ENCODE measurements around the gene PKDCC. TPM values are rescaled to one million over a fixed set of nuclear protein-coding genes. Genes with fewer than 3 reads are reported as not detected.
"Not testable (repeated sequence)": the region's sequence is repeated elsewhere in the genome, so short reads cannot be mapped to it uniquely, and the experiment has no call there.

The PKDCC gene
- total and polyA plus RNA-seq, 4 donors: 73.6 to 131 (median 103) TPM

- Histone ChIP-seq H3K9ac (ENCODE audit: insufficient read depth in 1 of 2, low read length in 2 of 2) (no peak overlapping the region), H3K27ac (ENCODE audit: low read depth in 1 of 2, low read length in 1 of 2) (no peak overlapping the region), H3K36me3 (ENCODE audit: control insufficient read depth in 4 of 4, insufficient read depth in 4 of 4, low read length in 4 of 4) (no peaks in the 10 kb centered on the region), H3K4me1 (ENCODE audit: control insufficient read depth in 5 of 5, insufficient read depth in 5 of 5, low read length in 5 of 5) (peaks cover 3 to 22% (median 8%) of the 10 kb centered on the region in 5 donors), H3K9me3 (ENCODE audit: control insufficient read depth in 4 of 4, insufficient read depth in 3 of 4, low read length in 3 of 4) (no peaks in the 10 kb centered on the region), H3K27me3 (ENCODE audit: control insufficient read depth in 3 of 3, insufficient read depth in 3 of 3, low read length in 2 of 3) (no peaks in the 10 kb centered on the region), H3K4me3 (no peak overlapping the region)
- 57 to 68% methylated on average over 8 to 11 of the region's 11 CpGs for WGBS, 2 donors
- TF ChIP-seq, protein P1, sequence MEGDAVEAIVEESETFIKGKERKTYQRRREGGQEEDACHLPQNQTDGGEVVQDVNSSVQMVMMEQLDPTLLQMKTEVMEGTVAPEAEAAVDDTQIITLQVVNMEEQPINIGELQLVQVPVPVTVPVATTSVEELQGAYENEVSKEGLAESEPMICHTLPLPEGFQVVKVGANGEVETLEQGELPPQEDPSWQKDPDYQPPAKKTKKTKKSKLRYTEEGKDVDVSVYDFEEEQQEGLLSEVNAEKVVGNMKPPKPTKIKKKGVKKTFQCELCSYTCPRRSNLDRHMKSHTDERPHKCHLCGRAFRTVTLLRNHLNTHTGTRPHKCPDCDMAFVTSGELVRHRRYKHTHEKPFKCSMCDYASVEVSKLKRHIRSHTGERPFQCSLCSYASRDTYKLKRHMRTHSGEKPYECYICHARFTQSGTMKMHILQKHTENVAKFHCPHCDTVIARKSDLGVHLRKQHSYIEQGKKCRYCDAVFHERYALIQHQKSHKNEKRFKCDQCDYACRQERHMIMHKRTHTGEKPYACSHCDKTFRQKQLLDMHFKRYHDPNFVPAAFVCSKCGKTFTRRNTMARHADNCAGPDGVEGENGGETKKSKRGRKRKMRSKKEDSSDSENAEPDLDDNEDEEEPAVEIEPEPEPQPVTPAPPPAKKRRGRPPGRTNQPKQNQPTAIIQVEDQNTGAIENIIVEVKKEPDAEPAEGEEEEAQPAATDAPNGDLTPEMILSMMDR (IDR thresholded peaks at IDR 0.05; ENCODE audit: control extremely low read depth, extremely low read depth): no peak
- no peak for ATAC-seq (ENCODE audit: insufficient read depth, low FRiP score)
- DNase-seq: no peak
Measured at GRCh38 chr2:42032745-42033144, 15.1 kb upstream of the PKDCC start.

DNA sequence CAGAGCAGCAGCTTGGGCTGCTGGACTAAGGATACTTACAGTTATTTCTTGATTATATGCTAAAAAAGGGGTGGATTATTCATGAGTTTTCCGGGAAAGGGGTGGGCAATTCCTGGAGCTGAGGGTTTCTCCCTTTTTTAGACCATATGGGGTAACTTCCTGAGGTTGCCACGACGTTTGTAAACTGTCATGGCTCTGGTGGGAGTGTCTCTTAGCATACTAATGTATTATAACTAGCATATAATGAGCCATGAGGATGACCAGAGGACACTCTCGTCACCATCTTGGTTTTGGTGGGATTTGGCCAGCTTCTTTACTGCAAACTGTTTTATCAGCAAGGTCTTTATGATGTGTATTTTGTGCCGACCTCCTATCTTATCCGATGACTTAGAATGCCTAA is 13.7 kb upstream of the PKDCC start:
- H3K27me3 ChIP-seq (ENCODE audit: control insufficient read depth in 3 of 3, insufficient read depth in 3 of 3, low read length in 2 of 3); H3K9ac ChIP-seq (ENCODE audit: insufficient read depth in 1 of 2, low read length in 2 of 2); H3K4me3 ChIP-seq; H3K9me3 ChIP-seq (ENCODE audit: control insufficient read depth in 4 of 4, insufficient read depth in 3 of 4, low read length in 3 of 4); H3K36me3 ChIP-seq (ENCODE audit: control insufficient read depth in 4 of 4, insufficient read depth in 4 of 4, low read length in 4 of 4); DNase-seq; H3K27ac ChIP-seq (ENCODE audit: low read depth in 1 of 2, low read length in 1 of 2); ATAC-seq (ENCODE audit: insufficient read depth, low FRiP score): not testable (repeated sequence)
- peaks cover 0 to 12% (median 3%) of the 10 kb centered on the region in 5 donors for H3K4me1 ChIP-seq (ENCODE audit: control insufficient read depth in 5 of 5, insufficient read depth in 5 of 5, low read length in 5 of 5)
- WGBS, 2 donors: 74 to 78% methylated on average over 6 of the region's 6 CpGs

- H3K4me1 ChIP-seq (ENCODE audit: control insufficient read depth in 5 of 5, insufficient read depth in 5 of 5, low read length in 5 of 5): peaks cover 0 to 4% (median 2%) of the 10 kb centered on the region in 5 donors
- H3K27me3 ChIP-seq (ENCODE audit: control insufficient read depth in 3 of 3, insufficient read depth in 3 of 3, low read length in 2 of 3): no peaks in the 10 kb centered on the region
- no peaks in the 10 kb centered on the region for H3K36me3 ChIP-seq (ENCODE audit: control insufficient read depth in 4 of 4, insufficient read depth in 4 of 4, low read length in 4 of 4)
- ATAC-seq (ENCODE audit: insufficient read depth, low FRiP score): no peak
- WGBS, 2 donors: 89 to 95% methylated on average over 5 of the region's 5 CpGs
- TF ChIP-seq, protein P1 (IDR thresholded peaks at IDR 0.05; ENCODE audit: control extremely low read depth, extremely low read depth): no peak
- H3K9ac ChIP-seq (ENCODE audit: insufficient read depth in 1 of 2, low read length in 2 of 2): no peak overlapping the region
- H3K27ac ChIP-seq (ENCODE audit: low read depth in 1 of 2, low read length in 1 of 2): no peak overlapping the region
- H3K4me3 ChIP-seq: no peak overlapping the region
- DNase-seq: no peak
- no peaks in the 10 kb centered on the region for H3K9me3 ChIP-seq (ENCODE audit: control insufficient read depth in 4 of 4, insufficient read depth in 3 of 4, low read length in 3 of 4)
Measured at GRCh38 chr2:42035241-42035640, 12.6 kb upstream of the PKDCC start.

- Histone ChIP-seq H3K4me3 (no peak overlapping the region), H3K9ac (ENCODE audit: insufficient read depth in 1 of 2, low read length in 2 of 2) (no peak overlapping the region), H3K36me3 (ENCODE audit: control insufficient read depth in 4 of 4, insufficient read depth in 4 of 4, low read length in 4 of 4) (no peaks in the 10 kb centered on the region), H3K27ac (ENCODE audit: low read depth in 1 of 2, low read length in 1 of 2) (no peak overlapping the region), H3K27me3 (ENCODE audit: control insufficient read depth in 3 of 3, insufficient read depth in 3 of 3, low read length in 2 of 3) (no peaks in the 10 kb centered on the region), H3K4me1 (ENCODE audit: control insufficient read depth in 5 of 5, insufficient read depth in 5 of 5, low read length in 5 of 5) (peaks cover 0 to 3% (median 0%) of the 10 kb centered on the region in 5 donors), H3K9me3 (ENCODE audit: control insufficient read depth in 4 of 4, insufficient read depth in 3 of 4, low read length in 3 of 4) (no peaks in the 10 kb centered on the region)
- DNase-seq (no peak), ATAC-seq (ENCODE audit: insufficient read depth, low FRiP score) (no peak)
- TF ChIP-seq, protein P1 (IDR thresholded peaks at IDR 0.05; ENCODE audit: control extremely low read depth, extremely low read depth): no peak
- 64 to 67% methylated on average over 7 of the region's 7 CpGs for WGBS, 2 donors
Measured at GRCh38 chr2:42036413-42036812, 11.4 kb upstream of the PKDCC start.
